Left ventricle myocardium superior (tissue), 1 donor: ENCODE results near the gene MIER3. TPM values are rescaled to one million over a fixed set of nuclear protein-coding genes. Genes with fewer than 3 reads are reported as not detected.
A peak's percentile ranks its signal among the peaks of the same experiment; 100 is the strongest.

ENCODE experiments used
- ATAC-seq: fragments of 200-7000 bp; cut with Tn5 transposase; one replicate; pipeline ENCODE4 v1.9.1; 2020; ENCODE audit warnings: mild to moderate bottlenecking, moderate library complexity
- DNase-seq: peaks from one replicate; pipeline ENCODE4 v3.0.0-alpha.2; 2020
- intact Hi-C: fragments of 100-400 bp; cut with micrococcal nuclease; formaldehyde crosslinking; loops from one replicate; pipeline ENCODE4 v1.11.0; 2022
- total RNA-seq: library from RNA; stranded (reverse); fragmentation: NEBNext Ultra II Directional; extraction: Animal tissue kit (Norgen Biotek cat#: 25700); gene quantifications from one replicate; pipeline ENCODE4 v1.2.1, GENCODE V29; 2021
- donor health status: DM: no; HTN: yes; CAD: no; lungs with severe emphysema.

MIER3 gene
- total RNA-seq, 1 donor from 2014 or later: 16.1 TPM

- intact Hi-C loops: no loop called here
- ATAC-seq (peak; percentile 76), DNase-seq (peak; percentile 86)
Measured at GRCh38 chr5:56908942-56909293, 43.0 kb downstream of the MIER3 start.

GRCh38 chr5:56900858-56901578, 50.9 kb downstream of the MIER3 start:
- intact Hi-C loops: loop anchor here (5.0 kb wide), 1 partner anchor 321 kb away; no protein-coding TSS in a partner anchor
- no peak for DNase-seq
- ATAC-seq: peak; percentile 61

- intact Hi-C loops: loop anchor here (5.0 kb wide), 1 partner anchor 322 kb away; no protein-coding TSS in a partner anchor
- no peak for DNase-seq
- ATAC-seq: no peak
Measured at GRCh38 chr5:56900395-56900794, 51.5 kb downstream of the MIER3 start.

GRCh38 chr5:56898213-56898612, 53.7 kb downstream of the MIER3 start:
- ATAC-seq: no peak
- DNase-seq: no peak
- intact Hi-C loops: no loop called here

- intact Hi-C loops: no loop called here
- ATAC-seq (no peak), DNase-seq (no peak)
Measured at GRCh38 chr5:56896763-56897162, 55.2 kb downstream of the MIER3 start.

- ATAC-seq (no peak), DNase-seq (no peak)
- intact Hi-C loops: no loop called here
Measured at GRCh38 chr5:56893251-56893951, 58.5 kb downstream of the MIER3 start.

- DNase-seq (no peak), ATAC-seq (no peak)
- intact Hi-C loops: no loop called here
Measured at GRCh38 chr5:56881571-56881970, 70.4 kb downstream of the MIER3 start.

GRCh38 chr5:56876327-56876726, 75.6 kb downstream of the MIER3 start:
- DNase-seq: no peak
- intact Hi-C loops: no loop called here
- no peak for ATAC-seq

GRCh38 chr5:56873056-56873455, 78.9 kb downstream of the MIER3 start:
- DNase-seq: no peak
- ATAC-seq: no peak
- intact Hi-C loops: no loop called here

- intact Hi-C loops: no loop called here
- no peak for ATAC-seq
Measured at GRCh38 chr5:56871777-56872176, 80.1 kb downstream of the MIER3 start.

More at GRCh38 chr5:56871777-56872176, 80.1 kb downstream of the MIER3 start:
- no peak for DNase-seq

Other genes starting within 250 kb of the MIER3 start
- gene MAP3K1, start 136.6 kb downstream of the MIER3 start, total RNA-seq: 6.5 TPM
- gene SETD9, start 42.5 kb downstream of the MIER3 start, total RNA-seq: 18.9 TPM
- gene GPBP1, start 221.9 kb upstream of the MIER3 start, total RNA-seq: 60.2 TPM